ENCODE measurements around the gene ZNF784. TPM values are rescaled to one million over a fixed set of nuclear protein-coding genes. Genes with fewer than 3 reads are reported as not detected.
A peak's percentile ranks its signal among the peaks of the same experiment; 100 is the strongest.

Gene ZNF784
- total and polyA plus RNA-seq, 10 of the 15 experiments (the other 5 are each of a cell fraction or from before 2014, with no cell fraction given): 0.10 to 5.2 (median 1.8) TPM

- Histone ChIP-seq H3K79me2 (ENCODE audit: control insufficient read depth, insufficient read depth, low read length) (no peaks in the 10 kb centered on the region), H3K9ac (ENCODE audit: control insufficient read depth, insufficient read depth, low read length) (no peak overlapping the region), H3K4me3 (no peak overlapping the region), H2AFZ (ENCODE audit: control insufficient read depth, low read depth, low read length) (no peak overlapping the region), H3K36me3 (ENCODE audit: control insufficient read depth in 2 of 2, insufficient read depth in 2 of 2, low read length in 1 of 2) (0 out of 4 replicates have a peak, but pooled peaks cover 0 to 2% of the 10 kb centered on the region in 2 experiments), H3K4me1 (ENCODE audit: control insufficient read depth, insufficient read depth, low read length) (peaks cover 5% of the 10 kb centered on the region), H3K27ac (ENCODE audit: control insufficient read depth, insufficient read depth) (no peak overlapping the region), H3K27me3 (replicated peaks in 1 of 2; ENCODE audit: control insufficient read depth in 2 of 2, insufficient read depth in 2 of 2, low read length in 1 of 2) (no peaks in the 10 kb centered on the region), H3K4me2 (ENCODE audit: control insufficient read depth, insufficient read depth) (no peak overlapping the region), H3K9me3 (replicated peaks; ENCODE audit: control insufficient read depth, insufficient read depth, low read length) (peaks cover 2% of the 10 kb centered on the region; the same call in 2 of the 3 replicates), H4K20me1 (ENCODE audit: control insufficient read depth, insufficient read depth) (no peaks in the 10 kb centered on the region)
- ChIA-PET POLR2A (interaction anchor here (1.3 kb wide), 1 partner anchor 10 kb away, joined by 4 read pairs; the partner anchor contains the start of gene ZNF579), CTCF (no interaction called here), SMC1A (ENCODE audit: uncharacterized antibody, unreplicated experiment) (interaction anchor here (0.6 kb wide), 1 partner anchor 1129 kb away, joined by 3 read pairs; no protein-coding TSS in a partner anchor), RAD21 (ENCODE audit: unreplicated experiment) (no interaction called here)
- intact Hi-C loops (cut with micrococcal nuclease; ENCODE audit: unreplicated experiment) (no loop called here), in situ Hi-C loops (cut with MboI) (no loop called here)
- BruUV-seq (replicated peaks): no TSS peak
- ATAC-seq (no peak), FAIRE-seq (no peak), DNase-seq (ENCODE audit: low read depth, low spot score) (no peak)
- 47% methylated on average over 7 of the region's 7 CpGs for WGBS (ENCODE audit: insufficient coverage, insufficient replicate concordance, low lambda C conversion rate, missing lambda C conversion rate)
- no peak for TF ChIP-seq HDAC6 (IDR thresholded peaks at IDR 0.05; ENCODE audit: unreplicated experiment)
- no peak for TF ChIP-seq MYB (IDR thresholded peaks at IDR 0.05; ENCODE audit: borderline replicate concordance, low read depth, low read length)
- TF ChIP-seq CBX3 (IDR thresholded peaks at IDR 0.05; ENCODE audit: borderline replicate concordance, low read depth): no peak
- TF ChIP-seq POLR2A (IDR thresholded peaks at IDR 0.05; ENCODE audit: low read depth, low read length): 0 out of 2 replicates have a peak, but pooled peaks have one; percentile 30
- TF ChIP-seq, protein P1, sequence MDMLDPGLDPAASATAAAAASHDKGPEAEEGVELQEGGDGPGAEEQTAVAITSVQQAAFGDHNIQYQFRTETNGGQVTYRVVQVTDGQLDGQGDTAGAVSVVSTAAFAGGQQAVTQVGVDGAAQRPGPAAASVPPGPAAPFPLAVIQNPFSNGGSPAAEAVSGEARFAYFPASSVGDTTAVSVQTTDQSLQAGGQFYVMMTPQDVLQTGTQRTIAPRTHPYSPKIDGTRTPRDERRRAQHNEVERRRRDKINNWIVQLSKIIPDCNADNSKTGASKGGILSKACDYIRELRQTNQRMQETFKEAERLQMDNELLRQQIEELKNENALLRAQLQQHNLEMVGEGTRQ (IDR thresholded peaks at IDR 0.05; ENCODE audit: borderline replicate concordance, low read depth, low read length): no peak
- no peak for TF ChIP-seq WRNIP1 (IDR thresholded peaks at IDR 0.05; ENCODE audit: borderline replicate concordance, low read depth, low read length)
- no peak for TF ChIP-seq BHLHE40 (IDR thresholded peaks at IDR 0.05; ENCODE audit: borderline replicate concordance in 1 of 2, low read depth in 2 of 2, low read length in 1 of 2)
Observed at GRCh38 chr19:55590109-55590508, 34.3 kb downstream of the ZNF784 start.
